Rectal smooth muscle tissue (tissue), 1 donor: ENCODE data around the gene SF3B5.
A peak's percentile ranks its signal among the peaks of the same experiment; 100 is the strongest.
"Not testable (repeated sequence)": the region's sequence is repeated elsewhere in the genome, so short reads cannot be mapped to it uniquely, and the experiment has no call there.

ENCODE experiments used
- H3K27ac ChIP-seq: one replicate; pipeline ENCODE4 v1.7.0; 2013; ENCODE audit warnings: low read depth, low read length, inconsistent platforms
- H3K27me3 ChIP-seq: one replicate; pipeline ENCODE4 v1.7.0; 2013; ENCODE audit warnings: low read length; ENCODE audit not compliant: control insufficient read depth, insufficient read depth
- H3K36me3 ChIP-seq: one replicate; pipeline ENCODE4 v1.7.0; 2013; ENCODE audit warnings: low read length; ENCODE audit not compliant: control insufficient read depth, insufficient read depth
- H3K4me1 ChIP-seq: one replicate; pipeline ENCODE4 v1.7.0; 2013; ENCODE audit warnings: low read length; ENCODE audit not compliant: control insufficient read depth, insufficient read depth
- H3K4me3 ChIP-seq: one replicate; pipeline ENCODE4 v1.7.0; 2013; ENCODE audit warnings: low read length
- H3K9ac ChIP-seq: one replicate; pipeline ENCODE4 v1.7.0; 2013; ENCODE audit warnings: low read length

Gene SF3B5

GRCh38 chr6:144055121-144055931 is 40.0 kb downstream of the SF3B5 start:
- Histone ChIP-seq H3K27ac (no peak overlapping the region), H3K36me3 (no peaks in the 10 kb centered on the region), H3K4me1 (no peaks in the 10 kb centered on the region), H3K4me3 (peak overlapping the region; percentile 37), H3K27me3 (no peaks in the 10 kb centered on the region), H3K9ac (no peak overlapping the region)

DNA sequence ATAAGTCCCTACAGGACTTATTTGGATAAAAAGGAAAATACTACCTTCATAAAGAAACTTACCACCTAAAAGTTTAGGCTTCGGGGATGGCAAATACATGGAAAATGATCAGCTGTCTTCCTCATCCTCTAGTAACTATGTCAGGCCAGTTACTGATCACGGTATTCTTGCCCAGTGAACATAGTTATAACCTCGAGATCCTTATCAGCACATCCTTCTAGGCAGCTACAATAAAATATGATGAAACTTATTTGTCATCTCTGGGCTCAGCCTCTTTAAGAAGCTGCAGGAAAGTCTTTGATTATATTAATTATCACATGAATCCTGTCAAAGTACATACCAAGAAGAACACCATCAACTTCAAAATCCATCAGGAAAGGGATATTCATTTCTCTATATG is 41.8 kb downstream of the SF3B5 start:
- Histone ChIP-seq H3K4me1 (no peaks in the 10 kb centered on the region), H3K27ac (no peak overlapping the region), H3K36me3 (no peaks in the 10 kb centered on the region), H3K4me3 (no peak overlapping the region), H3K27me3 (no peaks in the 10 kb centered on the region), H3K9ac (no peak overlapping the region)

GRCh38 chr6:144052488-144052887 is 42.9 kb downstream of the SF3B5 start:
- H3K9ac ChIP-seq: no peak overlapping the region

GRCh38 chr6:144049386-144049785 is 46.0 kb downstream of the SF3B5 start:
- H3K36me3 ChIP-seq: no peaks in the 10 kb centered on the region
- no peak overlapping the region for H3K9ac ChIP-seq
- no peak overlapping the region for H3K27ac ChIP-seq
- no peaks in the 10 kb centered on the region for H3K27me3 ChIP-seq
- H3K4me3 ChIP-seq: no peak overlapping the region
- H3K4me1 ChIP-seq: no peaks in the 10 kb centered on the region

More at GRCh38 chr6:144052488-144052887, 42.9 kb downstream of the SF3B5 start:
- no peak overlapping the region for H3K27ac ChIP-seq
- no peaks in the 10 kb centered on the region for H3K27me3 ChIP-seq
- H3K36me3 ChIP-seq: no peaks in the 10 kb centered on the region
- no peaks in the 10 kb centered on the region for H3K4me1 ChIP-seq
- H3K4me3 ChIP-seq: no peak overlapping the region

DNA sequence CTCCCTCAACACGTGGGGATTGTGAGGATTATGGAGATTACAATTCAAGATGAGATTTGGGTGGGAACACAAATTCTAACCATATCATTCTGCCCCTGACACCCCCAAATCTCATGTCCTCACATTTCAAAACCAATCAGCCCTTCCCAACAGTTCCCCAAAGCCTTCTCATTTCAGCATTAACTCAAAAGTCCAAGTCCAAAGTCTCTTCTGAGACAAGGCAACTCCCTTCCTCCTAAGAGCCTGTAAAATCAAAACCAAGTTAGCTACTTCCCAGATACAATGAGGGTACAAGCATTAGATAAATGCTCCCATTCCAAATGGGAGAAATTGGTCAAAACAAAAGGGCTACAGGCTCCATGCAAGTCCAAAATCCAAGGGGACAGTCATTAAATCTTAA is 47.7 kb downstream of the SF3B5 start:
- no peak overlapping the region for H3K4me3 ChIP-seq
- no peaks in the 10 kb centered on the region for H3K27me3 ChIP-seq

DNA sequence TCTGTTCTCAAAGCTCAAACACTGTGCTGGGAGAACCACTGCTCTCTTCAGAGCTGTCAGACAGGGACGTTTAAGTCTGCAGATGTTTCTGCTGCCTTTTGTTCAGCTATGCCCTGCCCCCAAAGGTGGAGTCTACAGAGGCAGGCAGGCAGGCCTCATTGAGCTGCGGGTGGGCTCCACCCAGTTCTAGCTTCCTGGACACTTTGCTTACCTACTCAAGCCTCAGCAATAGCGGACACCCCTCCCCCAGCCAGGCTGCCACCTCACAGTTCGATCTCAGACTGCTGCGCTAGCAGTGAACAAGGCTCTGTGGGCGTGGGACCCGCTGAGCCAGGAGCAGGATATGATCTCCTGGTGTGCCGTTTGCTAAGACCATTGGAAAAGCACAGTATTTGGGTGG is 48.7 kb downstream of the SF3B5 start:
- H3K4me1 ChIP-seq, H3K27me3 ChIP-seq, H3K27ac ChIP-seq, H3K36me3 ChIP-seq, H3K9ac ChIP-seq, H3K4me3 ChIP-seq: not testable (repeated sequence)

More for the DNA sequence above, 47.7 kb downstream of the SF3B5 start:
- Histone ChIP-seq H3K4me1 (no peaks in the 10 kb centered on the region), H3K9ac (no peak overlapping the region), H3K27ac (no peak overlapping the region), H3K36me3 (no peaks in the 10 kb centered on the region)

DNA sequence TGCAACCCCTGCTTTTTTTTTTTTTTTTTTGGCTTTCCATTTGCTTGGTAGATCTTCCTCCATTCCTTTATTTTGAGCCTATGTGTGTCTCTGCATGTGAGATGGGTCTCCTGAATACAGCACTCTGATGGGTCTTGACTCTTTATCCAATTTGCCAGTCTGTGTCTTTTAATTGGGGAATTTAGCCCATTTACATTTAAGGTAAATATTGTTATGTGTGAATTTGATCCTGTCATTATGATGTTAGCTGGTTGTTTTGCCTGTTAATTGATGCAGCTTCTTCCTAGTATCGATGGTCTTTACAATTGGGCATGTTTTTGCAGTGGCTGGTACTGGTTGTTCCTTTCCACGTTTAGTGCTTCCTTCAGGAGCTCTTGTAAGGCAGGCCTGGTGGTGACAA is 50.4 kb downstream of the SF3B5 start:
- H3K4me1 ChIP-seq, H3K27ac ChIP-seq, H3K27me3 ChIP-seq, H3K9ac ChIP-seq, H3K36me3 ChIP-seq, H3K4me3 ChIP-seq: not testable (repeated sequence)
